ENCODE results near the gene ENOX2. TPM values are rescaled to one million over a fixed set of nuclear protein-coding genes. Genes with fewer than 3 reads are reported as not detected.
"Not testable (repeated sequence)": the region's sequence is repeated elsewhere in the genome, so short reads cannot be mapped to it uniquely, and the experiment has no call there.

Gene ENOX2, protein sequence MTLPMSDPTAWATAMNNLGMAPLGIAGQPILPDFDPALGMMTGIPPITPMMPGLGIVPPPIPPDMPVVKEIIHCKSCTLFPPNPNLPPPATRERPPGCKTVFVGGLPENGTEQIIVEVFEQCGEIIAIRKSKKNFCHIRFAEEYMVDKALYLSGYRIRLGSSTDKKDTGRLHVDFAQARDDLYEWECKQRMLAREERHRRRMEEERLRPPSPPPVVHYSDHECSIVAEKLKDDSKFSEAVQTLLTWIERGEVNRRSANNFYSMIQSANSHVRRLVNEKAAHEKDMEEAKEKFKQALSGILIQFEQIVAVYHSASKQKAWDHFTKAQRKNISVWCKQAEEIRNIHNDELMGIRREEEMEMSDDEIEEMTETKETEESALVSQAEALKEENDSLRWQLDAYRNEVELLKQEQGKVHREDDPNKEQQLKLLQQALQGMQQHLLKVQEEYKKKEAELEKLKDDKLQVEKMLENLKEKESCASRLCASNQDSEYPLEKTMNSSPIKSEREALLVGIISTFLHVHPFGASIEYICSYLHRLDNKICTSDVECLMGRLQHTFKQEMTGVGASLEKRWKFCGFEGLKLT
- 7.1 TPM for total RNA-seq

DNA sequence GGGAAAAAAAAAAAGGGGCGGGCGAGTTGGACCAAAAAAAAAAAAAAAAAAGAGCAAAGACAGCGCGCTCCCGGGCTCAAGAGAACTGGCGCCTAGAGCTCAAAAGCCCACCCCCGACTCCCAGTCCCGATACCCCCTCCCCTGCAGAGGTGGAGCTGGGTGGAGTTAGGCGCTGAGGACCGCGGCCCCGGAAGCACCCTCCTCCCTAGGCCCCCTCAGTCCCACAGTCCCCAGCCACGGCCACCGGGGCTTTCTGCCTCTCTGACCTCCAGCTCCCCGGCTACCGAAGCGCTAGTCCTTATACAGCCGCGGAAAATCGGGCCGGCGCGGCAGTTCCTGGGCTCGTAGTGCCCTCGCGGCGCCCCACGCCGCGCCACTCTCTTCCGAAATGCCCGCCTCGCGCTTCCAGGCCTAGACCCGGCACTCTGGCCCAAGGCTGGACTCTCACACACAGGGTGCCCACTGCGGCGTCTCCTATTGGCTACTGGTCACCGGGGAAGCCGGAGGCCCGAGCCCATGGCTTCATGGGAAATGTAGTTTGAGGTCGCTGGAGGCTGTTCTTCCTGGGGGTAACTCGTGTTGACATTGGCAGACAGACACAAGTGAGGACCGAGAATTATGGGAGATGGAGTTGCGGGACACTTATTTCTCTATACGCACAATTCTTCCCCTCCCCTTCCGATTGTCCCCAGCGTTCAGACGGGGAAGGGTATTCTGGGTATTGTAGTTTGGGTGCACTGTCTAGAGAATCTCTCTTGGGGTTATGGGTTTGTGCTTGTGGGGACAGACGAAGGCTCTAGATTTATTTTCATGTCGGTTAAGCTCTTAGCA, at the start of gene ENOX2:
ENOX2 (minus strand) TSS at position 427 of the 831 bp plus-strand sequence. CDS start 199,993 bp downstream, outside the sequence.
- peak; percentile 97 for ATAC-seq
- peak; percentile 93 for DNase-seq (ENCODE audit: low spot score)

DNA sequence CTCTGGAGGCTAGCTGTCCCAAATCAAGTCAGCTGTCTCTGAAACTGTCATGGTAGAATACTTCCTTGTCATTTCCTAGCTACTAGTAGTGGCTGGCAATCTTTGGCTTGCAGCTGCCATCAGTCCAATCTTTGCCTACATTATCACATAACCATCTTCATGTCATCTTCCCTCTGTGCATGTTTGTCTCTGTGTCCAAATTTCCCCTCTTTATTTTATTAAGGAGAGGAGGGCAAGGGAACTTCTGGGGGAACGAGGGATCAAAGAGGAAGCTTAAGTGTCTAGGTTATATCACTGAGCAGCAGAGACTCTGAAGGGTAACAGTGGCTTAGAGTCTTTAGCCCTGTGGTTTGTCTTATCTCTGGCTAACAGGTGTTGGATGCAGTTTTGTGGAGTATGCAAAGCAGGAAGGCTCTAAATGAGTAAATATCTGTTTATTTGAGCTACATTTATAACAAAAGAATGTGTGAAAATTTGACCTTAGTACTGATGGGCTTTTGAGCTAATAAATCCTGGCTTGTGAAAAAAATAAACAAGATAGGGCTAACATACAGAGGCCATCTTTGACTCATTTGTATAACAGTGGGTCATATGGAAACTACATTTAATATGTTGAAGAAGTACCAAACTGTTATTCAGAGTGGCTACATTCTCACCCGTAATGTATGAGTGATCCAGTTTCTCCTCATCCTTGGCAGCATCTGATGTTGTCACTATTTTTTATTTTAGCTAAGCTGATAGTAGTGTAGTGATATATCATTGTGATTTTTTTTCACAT, 49.4 kb upstream of the ENOX2 start:
- DNase-seq (ENCODE audit: low spot score) (no peak), ATAC-seq (no peak)

DNA sequence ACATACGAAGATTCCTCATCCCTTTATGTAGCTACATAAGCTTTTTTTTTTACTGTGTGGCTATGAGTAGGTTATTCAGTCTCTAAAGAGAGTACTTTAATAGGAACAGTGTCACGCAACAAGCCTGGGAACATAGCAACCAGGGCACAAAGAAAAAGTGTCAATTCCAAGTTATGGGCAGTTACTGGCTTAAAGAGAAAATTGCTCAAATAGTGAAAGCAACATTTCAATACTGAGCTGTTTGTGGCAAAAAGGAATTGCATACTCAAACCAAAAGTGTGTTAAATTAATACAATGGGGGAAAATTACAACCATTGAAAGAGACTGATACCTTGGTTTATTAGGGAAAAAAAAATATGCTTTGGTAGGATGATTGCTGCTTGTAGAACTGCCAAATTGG, 41.2 kb upstream of the ENOX2 start:
- no peak for DNase-seq (ENCODE audit: low spot score)
- ATAC-seq, result no peak

DNA sequence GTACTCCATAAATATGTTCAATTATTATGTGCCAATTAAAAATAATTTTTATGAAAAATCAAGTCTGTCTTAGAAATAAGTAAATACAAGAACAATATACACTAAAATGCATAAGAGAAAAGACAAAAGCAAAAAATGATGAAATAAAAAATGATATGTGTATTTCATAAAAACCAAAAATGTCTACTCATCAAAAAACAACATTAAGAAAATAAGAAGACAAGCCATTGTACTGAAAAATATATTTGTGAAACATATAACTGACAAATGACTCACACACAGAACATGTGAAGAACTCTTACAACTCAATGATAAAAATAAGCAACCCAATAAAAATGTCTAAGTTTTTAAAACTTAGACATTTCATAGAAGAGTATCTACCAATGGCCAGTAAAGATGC, 34.1 kb upstream of the ENOX2 start:
- ATAC-seq, result no peak
- DNase-seq (ENCODE audit: low spot score), result no peak

DNA sequence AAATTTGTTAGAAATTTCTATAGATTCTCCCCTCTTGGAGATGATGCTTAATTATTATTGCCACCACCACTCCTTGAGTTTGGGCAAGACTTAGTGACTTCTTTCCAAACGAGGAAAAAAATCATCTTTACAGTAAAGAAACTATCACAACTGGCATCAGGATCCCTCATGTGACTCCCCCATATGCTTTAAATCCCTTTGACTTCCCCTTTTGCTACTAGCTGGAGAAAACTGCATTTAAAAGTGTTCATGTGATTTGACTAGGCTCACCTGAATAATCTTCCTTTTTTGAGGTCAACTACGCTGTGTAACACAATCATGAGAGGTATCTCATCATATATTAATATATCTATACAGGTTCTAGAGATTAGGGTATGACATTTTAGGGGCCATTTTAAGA, 30.3 kb upstream of the ENOX2 start:
- ATAC-seq, result no peak
- DNase-seq (ENCODE audit: low spot score), result no peak

DNA sequence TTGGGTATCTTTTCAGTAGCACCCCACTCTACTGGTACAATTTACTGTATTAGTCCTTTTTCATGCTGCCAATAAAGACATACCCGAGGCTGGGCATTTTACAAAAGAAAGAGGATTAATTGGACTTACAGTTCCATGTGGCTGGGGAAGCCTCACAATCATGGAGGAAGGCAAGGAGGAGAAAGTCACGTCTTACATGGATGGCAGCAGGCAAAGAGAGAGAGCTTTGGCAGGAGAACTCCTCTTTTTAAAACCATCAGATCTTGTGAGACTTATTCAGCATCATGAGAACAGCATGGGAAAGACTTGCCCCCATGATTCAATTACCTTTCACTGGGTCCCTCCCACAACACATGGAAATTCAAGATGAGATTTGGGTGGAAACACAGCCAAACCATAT, 17.4 kb upstream of the ENOX2 start:
- DNase-seq (ENCODE audit: low spot score); ATAC-seq: not testable (repeated sequence)

DNA sequence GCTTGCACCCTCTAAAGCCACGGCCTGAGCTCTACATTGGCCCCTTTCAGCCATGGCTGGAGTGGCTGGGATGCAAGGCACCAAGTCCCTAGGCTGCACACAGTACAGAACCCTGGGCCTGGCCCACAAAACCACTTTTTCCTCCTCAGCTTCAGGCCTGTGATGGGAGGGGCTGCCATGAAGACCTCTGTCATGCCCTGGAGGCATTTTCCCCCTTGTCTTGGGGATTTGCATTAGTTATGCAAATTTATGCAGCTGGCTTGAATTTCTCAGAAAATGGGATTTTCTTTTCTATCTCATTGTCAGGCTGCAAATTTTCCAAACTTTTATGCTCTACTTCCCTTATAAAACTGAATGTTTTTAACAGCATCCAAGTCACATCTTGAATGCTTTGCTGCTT, 16.7 kb upstream of the ENOX2 start:
- not testable (repeated sequence) for ATAC-seq; DNase-seq (ENCODE audit: low spot score)

DNA sequence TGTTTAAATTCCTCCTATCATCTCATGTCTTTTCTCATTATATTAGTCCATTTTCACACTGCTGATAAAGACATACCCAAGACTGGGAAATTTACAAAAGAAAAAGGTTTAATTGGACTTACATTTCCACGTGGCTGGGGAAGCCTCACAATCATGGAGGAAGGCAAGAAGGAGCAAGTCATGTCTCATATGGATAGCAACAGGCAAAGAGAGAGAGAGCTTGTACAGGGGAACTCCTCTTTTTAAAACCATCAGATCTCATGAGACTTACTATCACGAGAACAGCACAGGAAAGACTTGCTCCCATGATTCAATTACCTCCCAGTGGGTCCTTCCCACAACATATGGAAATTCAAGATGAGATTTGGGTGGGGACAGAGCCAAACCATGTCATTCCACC, 15.5 kb upstream of the ENOX2 start:
- DNase-seq (ENCODE audit: low spot score); ATAC-seq: not testable (repeated sequence)

DNA sequence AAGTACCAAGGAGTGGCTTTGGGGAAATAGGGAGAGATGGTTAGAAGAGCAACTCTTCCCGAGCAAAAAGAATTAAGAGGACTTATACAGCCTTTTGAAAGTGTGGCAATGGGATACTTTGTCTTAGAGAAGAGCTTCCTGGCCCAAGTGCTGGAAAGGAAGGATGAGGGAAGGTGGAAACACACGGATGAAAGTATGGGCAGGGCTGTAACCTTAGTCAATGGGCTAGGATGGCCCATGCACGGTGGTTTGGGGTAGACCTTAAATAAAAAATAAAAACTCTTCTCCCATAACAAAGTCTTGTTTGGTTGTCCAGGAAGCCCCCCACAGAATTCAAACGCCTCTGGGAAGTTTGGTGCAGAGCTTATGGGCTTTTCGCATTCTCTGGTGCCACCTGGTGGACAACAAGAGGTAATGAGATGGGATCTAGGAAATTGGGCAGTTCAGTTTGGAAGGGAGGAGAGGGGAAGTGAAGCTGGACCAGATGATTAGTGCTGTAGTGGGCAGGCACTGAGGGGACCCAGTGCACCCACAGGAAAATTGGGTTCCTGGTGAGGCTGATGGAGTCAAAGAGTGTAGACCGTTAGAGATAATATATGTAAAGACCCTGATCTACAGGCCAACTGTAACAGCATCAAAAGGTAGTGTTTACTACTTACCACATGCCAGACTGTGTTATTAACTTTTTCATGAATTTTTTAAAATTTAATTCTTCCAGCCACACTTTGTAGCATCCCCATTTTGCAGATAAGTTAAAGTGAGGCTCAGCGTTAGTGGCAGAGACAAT, 13.8 kb upstream of the ENOX2 start:
- DNase-seq (ENCODE audit: low spot score) (peak; percentile 42), ATAC-seq (peak; percentile 83)

DNA sequence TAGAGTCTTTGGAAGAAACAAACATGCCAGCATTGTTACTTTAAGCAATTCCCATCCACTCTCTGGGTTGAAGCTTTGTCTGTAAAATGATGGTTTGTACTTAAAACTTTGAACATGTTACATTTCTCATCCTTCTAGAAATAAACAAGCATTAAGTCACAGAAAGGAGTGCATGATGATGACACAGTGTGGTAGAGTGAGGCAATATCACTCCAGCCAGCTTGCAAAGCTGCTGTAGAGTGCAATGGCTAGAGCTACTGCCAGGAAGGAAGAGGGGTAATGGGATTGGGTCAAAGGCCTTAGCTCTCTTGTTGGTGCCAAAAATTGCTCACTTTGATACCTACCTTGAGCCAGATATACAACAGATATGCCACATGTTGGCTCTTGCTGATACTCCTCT, 12.3 kb upstream of the ENOX2 start:
- DNase-seq (ENCODE audit: low spot score) (no peak), ATAC-seq (peak; percentile 77)

DNA sequence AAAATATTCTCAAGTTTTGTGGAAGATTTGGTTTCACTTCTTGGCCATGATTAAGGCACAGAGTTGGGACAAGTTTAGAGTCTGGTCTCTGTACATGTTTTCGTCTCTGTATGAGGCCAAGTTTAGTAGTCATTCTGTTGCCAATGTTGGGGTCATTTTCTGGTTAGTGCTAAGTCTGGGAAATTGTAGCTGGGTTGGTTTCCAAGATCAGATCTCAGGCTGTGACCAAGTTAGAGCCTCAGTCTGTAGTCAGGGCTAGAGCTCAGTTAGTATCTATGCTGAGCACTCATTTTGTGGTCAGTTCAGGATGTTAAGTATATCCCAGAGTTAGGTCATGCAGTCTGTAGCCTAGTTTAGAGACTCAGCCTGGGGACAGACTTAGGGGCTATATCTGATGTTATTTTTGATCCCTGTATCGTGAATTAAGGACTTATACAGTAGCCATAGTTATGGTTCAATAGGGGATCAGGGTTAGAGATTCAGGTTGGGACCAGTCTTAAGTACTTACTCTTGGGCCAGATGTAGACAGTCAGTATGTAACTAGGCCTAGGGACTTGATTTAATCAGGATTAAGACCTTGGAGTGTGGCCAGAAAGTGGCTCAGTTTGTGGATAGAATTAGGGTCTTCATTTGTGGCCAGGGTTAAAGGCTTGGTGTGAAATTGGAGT, 6.6 kb upstream of the ENOX2 start:
- no peak for ATAC-seq
- DNase-seq (ENCODE audit: low spot score), result no peak

DNA sequence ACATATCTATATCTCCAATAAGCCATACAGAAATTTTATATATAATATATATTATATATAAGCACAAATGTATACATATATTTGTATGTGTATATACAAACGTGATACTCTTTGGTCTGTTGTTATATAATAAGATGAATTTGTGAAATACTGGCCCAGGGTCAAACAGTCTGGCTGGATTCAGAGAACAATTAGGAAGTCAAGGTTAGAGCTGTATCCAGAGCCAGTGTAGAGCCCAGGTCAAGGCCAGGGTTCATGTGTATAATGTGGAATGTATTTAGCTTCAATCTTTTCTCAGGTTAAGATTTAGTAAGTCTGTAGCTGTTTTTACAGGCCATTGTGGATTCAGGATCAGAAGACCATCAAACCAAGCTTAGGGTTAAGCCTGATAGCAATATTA, 3.8 kb upstream of the ENOX2 start:
- no peak for ATAC-seq
- no peak for DNase-seq (ENCODE audit: low spot score)

DNA sequence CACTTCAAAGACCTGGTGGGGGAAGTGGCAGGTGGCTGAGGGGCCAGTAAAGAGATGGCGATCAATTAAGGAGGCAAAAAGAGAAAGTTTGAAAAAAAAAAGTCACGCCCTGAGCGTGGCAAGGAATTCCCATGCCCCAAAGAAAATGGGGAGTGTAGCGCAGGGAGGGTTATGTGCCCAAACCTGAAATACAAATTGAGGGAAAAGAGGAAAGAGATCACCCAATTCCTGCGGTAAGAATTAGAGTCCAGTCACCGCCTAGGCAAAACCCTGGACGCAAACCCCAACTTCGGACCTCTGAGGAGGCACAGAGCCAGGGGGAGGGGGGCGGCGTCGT, 595 bp downstream of the ENOX2 start:
- no peak for ATAC-seq
- no peak for DNase-seq (ENCODE audit: low spot score)

DNA sequence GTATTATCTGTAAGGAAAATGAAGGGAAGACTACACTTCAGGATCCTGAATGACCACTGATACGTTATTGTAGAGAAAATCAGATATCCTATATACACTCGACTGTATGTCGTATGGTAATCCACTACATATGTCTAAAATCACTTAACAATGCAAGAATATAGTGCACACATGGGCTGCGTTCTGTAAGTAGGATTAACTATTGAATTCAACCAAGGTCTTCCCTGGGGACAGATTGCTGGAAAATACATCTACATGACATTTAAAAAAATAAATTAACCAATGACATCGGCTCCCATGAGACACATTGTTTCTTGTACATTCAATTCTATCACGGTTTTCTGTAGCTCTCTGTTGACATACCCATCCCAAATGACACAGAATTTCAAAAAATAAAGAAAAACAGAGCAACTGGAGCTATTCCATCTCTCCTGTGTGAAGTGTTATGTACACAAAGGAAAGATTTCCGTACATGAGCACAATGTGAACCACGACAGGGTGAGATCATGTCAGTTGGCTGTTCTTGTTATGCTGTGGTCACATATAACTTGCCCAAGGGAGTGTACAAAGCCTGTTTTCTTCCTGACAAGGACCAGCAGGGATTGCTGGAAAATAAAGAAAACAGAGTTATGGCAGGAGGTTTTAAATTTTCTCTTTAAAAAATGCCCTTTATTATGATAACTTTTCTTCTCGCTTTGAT, 6.1 kb downstream of the ENOX2 start:
- DNase-seq (ENCODE audit: low spot score), result no peak
- ATAC-seq, result peak; percentile 32

DNA sequence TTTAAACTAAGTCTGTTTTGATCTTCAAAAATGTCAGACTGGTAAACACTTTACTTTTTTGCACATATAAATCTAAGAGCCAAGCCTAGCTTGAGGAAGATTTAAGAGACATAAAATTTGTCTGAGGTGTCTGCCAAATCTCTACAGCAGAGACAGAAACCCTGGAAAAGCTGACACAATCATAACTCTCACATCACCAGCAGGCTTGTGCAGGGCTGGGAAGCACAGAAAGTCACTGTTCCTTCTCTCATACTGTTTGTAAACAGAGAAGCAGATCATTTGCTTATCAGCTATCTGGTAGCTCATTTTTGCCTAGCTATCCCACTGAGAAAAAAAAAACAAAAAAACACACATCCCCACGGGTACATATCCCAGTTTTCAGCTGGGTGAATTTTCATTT, 7.0 kb downstream of the ENOX2 start:
- ATAC-seq (peak; percentile 49), DNase-seq (ENCODE audit: low spot score) (no peak)

DNA sequence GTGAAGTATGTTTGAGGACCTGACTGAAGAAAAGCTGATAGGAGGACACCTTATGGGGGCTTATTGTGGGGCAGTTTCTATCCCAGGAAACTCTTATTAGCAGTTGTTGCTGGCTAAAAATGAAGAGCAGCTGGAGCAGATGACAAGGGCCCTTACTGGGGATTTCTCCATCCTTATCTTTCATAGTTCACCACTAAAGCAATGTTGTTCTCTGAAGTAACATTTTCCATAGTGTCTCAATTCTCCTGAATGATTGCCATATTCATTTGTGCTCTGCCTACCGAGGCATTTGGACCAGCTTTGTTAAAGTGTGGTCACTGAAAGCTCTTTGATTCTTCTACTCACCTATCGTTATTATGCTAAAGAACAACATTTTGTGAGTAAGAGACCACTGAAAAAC, 7.7 kb downstream of the ENOX2 start:
- ATAC-seq (no peak), DNase-seq (ENCODE audit: low spot score) (no peak)

DNA sequence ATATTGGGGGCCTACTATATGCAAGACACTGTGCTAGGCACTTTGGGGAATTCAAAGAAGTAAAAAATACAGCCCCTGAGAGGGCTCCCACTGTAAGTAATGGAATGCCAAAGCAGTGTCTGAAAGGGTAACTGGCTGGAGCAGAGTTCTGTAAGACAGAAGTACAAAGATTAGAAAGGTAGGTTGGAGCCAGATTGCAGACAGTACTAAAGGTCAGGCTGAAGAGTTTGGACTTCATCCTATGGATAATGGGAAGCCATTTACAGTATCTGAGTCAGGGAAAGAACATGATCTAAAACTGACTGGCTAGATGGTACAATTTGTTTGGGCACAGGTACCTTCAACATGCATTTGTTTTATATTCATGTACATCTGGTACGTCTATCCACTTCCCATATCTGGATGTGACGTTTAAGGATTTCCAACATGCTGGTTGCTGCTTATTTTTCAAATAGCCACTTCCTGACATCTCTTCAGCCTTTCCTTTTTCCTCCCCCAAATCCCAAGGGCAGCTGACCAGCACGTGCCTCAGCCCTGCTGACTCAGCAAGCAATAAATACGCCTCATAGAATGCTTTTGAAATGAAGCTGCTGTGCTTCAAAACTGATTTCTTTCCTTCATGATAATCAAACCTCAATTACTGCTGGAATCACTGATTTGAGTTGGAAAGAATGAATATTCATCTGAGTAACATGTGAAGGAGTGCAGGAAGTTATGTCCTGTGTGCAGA, 9.5 kb downstream of the ENOX2 start:
- ATAC-seq, result peak; percentile 52
- DNase-seq (ENCODE audit: low spot score), result no peak

DNA sequence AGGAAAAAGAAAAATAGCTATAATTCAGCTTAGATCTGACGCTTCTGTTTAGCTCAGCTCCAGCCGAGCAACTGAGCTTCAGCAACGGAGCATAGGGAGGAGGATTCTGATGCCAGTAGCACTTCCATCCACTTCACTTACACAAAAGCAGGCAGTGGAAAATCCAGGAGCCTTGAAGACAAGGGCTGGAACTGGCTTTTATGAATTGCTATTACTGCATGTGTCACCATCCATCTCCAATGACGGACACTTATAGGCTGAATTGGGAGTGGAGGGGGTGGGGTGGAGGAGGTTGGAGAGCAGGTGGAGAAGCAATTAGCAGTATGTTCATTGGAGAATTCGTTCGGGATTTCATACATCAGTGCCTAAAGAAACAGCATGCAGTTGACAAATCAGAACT, 15.6 kb downstream of the ENOX2 start:
- no peak for DNase-seq (ENCODE audit: low spot score)
- ATAC-seq, result no peak
